ENCODE measurements around the gene PLCXD3.
"Not testable (repeated sequence)": the region's sequence is repeated elsewhere in the genome, so short reads cannot be mapped to it uniquely, and the experiment has no call there.

Gene PLCXD3

GRCh38 chr5:41334758-41335157, 175.6 kb downstream of the PLCXD3 start:
- TF ChIP-seq ZFX (IDR thresholded peaks at IDR 0.05) (no peak), CTCF (conservative IDR thresholded peaks at IDR 0.05) (no peak)
- H3K27ac ChIP-seq = no peak overlapping the region

GRCh38 chr5:41334221-41334620, 176.2 kb downstream of the PLCXD3 start:
- TF ChIP-seq ZFX (IDR thresholded peaks at IDR 0.05) (no peak), CTCF (conservative IDR thresholded peaks at IDR 0.05) (no peak)
- no peak overlapping the region for H3K27ac ChIP-seq

- no peak overlapping the region for H3K27ac ChIP-seq
- TF ChIP-seq CTCF (conservative IDR thresholded peaks at IDR 0.05) (no peak), ZFX (IDR thresholded peaks at IDR 0.05) (no peak)
Measured at GRCh38 chr5:41325074-41325473, 185.3 kb downstream of the PLCXD3 start.

- not testable (repeated sequence) for H3K27ac ChIP-seq
Measured at GRCh38 chr5:41322826-41323225, 187.6 kb downstream of the PLCXD3 start.

DNA sequence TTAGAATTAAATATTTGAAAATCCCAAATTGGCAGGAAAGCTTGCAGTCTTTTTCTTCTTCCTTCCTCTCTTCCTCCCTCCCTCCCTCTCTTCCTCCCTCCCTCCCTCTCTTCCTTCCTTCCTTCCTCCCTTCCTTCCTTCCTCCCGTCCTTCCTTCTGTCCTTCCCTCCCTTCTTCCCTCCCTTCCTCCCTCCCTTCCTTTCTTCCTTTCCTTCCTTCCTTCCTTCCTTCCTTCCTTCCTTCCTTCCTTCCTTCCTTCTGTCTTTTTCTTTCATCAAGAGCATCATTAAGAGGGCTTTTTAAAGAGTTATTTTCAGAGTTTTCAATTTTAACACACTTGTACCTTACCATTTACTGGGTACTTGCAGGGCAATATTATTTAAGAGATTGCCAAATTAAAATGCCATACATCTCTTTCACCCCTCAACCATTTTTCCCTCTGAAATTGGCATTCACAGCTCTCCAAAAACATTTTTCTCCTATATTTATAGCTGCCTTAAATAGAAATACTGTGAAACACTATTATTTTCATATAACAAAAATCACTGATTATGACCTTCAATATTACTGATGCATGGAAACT, 197.8 kb downstream of the PLCXD3 start:
- no peak overlapping the region for H3K27ac ChIP-seq
- TF ChIP-seq CTCF (conservative IDR thresholded peaks at IDR 0.05) (no peak), ZFX (IDR thresholded peaks at IDR 0.05) (no peak)

DNA sequence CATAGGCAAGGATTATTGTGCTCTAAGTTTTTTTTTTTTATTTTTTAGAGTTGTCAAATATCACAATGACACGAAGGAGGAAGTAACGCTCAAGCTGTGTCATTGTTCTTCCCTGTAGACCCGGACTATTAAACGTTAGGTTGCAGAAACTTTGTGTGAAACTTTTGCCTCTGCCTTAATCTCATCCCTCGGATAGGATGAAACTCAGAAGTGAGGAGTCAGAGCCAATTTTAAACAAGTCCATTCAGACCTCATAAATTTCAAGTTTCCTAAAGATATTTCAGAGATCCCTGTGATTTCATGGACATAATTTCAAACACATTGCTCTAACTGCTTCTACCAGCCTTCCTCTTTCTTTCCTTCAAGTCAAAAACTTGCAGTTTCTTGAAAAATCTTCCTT, 198.3 kb downstream of the PLCXD3 start:
- TF ChIP-seq ZFX (IDR thresholded peaks at IDR 0.05) = no peak
- TF ChIP-seq CTCF (conservative IDR thresholded peaks at IDR 0.05) = no peak
- H3K27ac ChIP-seq = no peak overlapping the region

DNA sequence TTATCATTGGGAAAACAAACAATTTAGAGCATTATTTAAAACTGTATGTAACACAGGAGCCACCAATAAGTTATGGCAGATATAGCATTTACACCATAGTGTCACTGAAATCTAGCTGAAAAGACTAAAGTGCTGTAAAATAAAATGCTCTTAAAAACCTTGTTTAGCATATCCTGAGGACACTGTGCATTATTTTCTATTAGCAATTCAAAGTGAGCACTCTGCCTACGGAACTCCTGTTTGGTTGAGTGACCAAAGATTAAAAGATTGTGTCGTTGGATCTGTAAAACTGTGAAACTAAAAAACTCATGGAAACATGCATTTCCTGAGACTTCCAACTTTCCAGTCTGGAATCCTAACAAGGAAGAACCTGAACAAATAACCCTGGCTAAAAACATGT, 201.1 kb downstream of the PLCXD3 start:
- no peak overlapping the region for H3K27ac ChIP-seq
- TF ChIP-seq ZFX (IDR thresholded peaks at IDR 0.05) (no peak), CTCF (conservative IDR thresholded peaks at IDR 0.05) (no peak)

GRCh38 chr5:41306005-41306404, 204.4 kb downstream of the PLCXD3 start:
- H3K27ac ChIP-seq = no peak overlapping the region
- TF ChIP-seq CTCF (conservative IDR thresholded peaks at IDR 0.05) (no peak), ZFX (IDR thresholded peaks at IDR 0.05) (no peak)

All from C4-2B (cell line).